K562 (cell line): ENCODE results near the gene PMF1. TPM values are rescaled to one million over a fixed set of nuclear protein-coding genes. Genes with fewer than 3 reads are reported as not detected.

ENCODE experiments used
- BCOR ChIP-seq: fragments of 450-650 bp; IDR thresholded peaks from 2 replicates; pipeline ENCODE4 v1.6.1; 2016
- CBFA2T2 ChIP-seq: fragments of 450-650 bp; conservative IDR thresholded peaks from 2 replicates; pipeline ENCODE4 v1.6.1; 2017; ENCODE audit warnings: mild to moderate bottlenecking
- CBFA2T3 ChIP-seq: fragments of 450-650 bp; IDR thresholded peaks from 2 replicates; pipeline ENCODE4 v1.6.1; 2017
- DDX20 ChIP-seq: fragments of 450-650 bp; IDR thresholded peaks from 2 replicates; pipeline ENCODE4 v1.6.1; 2016; ENCODE audit warnings: missing genetic modification characterization, low read depth, mild to moderate bottlenecking, missing compliant biosample characterization, moderate library complexity
- ELF2 ChIP-seq: fragments of 250-450 bp; sonication (Bioruptor Pico); IDR thresholded peaks from 2 replicates; pipeline ENCODE4 v1.5.0; 2021; ENCODE audit warnings: mild to moderate bottlenecking
- FOS ChIP-seq: IDR thresholded peaks from 3 replicates; pipeline ENCODE4 v1.6.1; 2011; ENCODE audit not compliant: insufficient read length; ENCODE audit errors: extremely low read depth
- FOXJ3 ChIP-seq: sonication (generic); formaldehyde crosslinking; IDR thresholded peaks from 2 replicates; pipeline ENCODE4 v1.4.0; 2020; ENCODE audit warnings: mild to moderate bottlenecking, missing genetic modification reagents
- GABPB1 ChIP-seq: sonication (generic); formaldehyde crosslinking; IDR thresholded peaks from 2 replicates; pipeline ENCODE4 v1.8.0; 2022; ENCODE audit warnings: mild to moderate bottlenecking, missing genetic modification reagents
- GTF2E2 ChIP-seq: fragments of 200-800 bp; sonication (Bioruptor generic); IDR thresholded peaks from 2 replicates; pipeline ENCODE4 v1.6.1; 2016; ENCODE audit warnings: missing genetic modification characterization, missing compliant biosample characterization
- KDM1A ChIP-seq, 2 experiments: fragments of 450-650 bp; IDR thresholded peaks; 2 replicates each; pipeline ENCODE4 v1.6.1; 2016; ENCODE audit warnings: mild to moderate bottlenecking in 2 of 2
- MAFF ChIP-seq: IDR thresholded peaks from 2 replicates; pipeline ENCODE4 v1.6.1; 2012; ENCODE audit warnings: low read length, improper control_type of control experiment
- MAFK ChIP-seq: IDR thresholded peaks from 2 replicates; pipeline ENCODE4 v1.6.1; 2011; ENCODE audit warnings: low read length, improper control_type of control experiment
- MXI1 ChIP-seq: IDR thresholded peaks from 2 replicates; pipeline ENCODE4 v1.6.1; 2011; ENCODE audit warnings: low read depth, mild to moderate bottlenecking, improper control_type of control experiment, low read length
- RBM25 ChIP-seq: fragments of 200-400 bp; formaldehyde crosslinking; IDR thresholded peaks from 2 replicates; pipeline ENCODE4 v1.6.1; 2018; ENCODE audit warnings: low read length, low read depth, moderate library complexity; ENCODE audit not compliant: severe bottlenecking
- RFX1 ChIP-seq: fragments of 450-650 bp; IDR thresholded peaks from 2 replicates; pipeline ENCODE4 v1.6.1; 2016; ENCODE audit warnings: mild to moderate bottlenecking, moderate library complexity
- SMAD4 ChIP-seq: fragments of 250-450 bp; sonication (Bioruptor Pico); conservative IDR thresholded peaks from 2 replicates; pipeline ENCODE4 v1.8.0; 2021; ENCODE audit warnings: inconsistent platforms, mild to moderate bottlenecking, moderate library complexity
- SMARCA4 ChIP-seq: fragments of 450-650 bp; IDR thresholded peaks from 2 replicates; pipeline ENCODE4 v1.6.1; 2016
- SMARCB1 ChIP-seq: IDR thresholded peaks from 2 replicates; pipeline ENCODE4 v1.6.1; 2011; ENCODE audit warnings: improper control_type of control experiment, low read depth; ENCODE audit not compliant: insufficient read length
- STAG1 ChIP-seq: sonication (generic); formaldehyde crosslinking; IDR thresholded peaks from 2 replicates; pipeline ENCODE4 v1.5.0; 2020; ENCODE audit warnings: missing genetic modification reagents, borderline replicate concordance
- TCF7L2 ChIP-seq: fragments of 150-350 bp; IDR thresholded peaks from 2 replicates; pipeline ENCODE4 v1.6.1; 2016; ENCODE audit warnings: low read depth, mild to moderate bottlenecking, low read length, moderate library complexity
- TOE1 ChIP-seq, 2 experiments: fragments of 450-650 bp in 1 of 2; sonication (generic) in 1 of 2; formaldehyde crosslinking in 1 of 2; IDR thresholded peaks; 2 replicates each; pipeline versions ENCODE4 v1.7.1 to v1.8.0; 2016 to 2022; ENCODE audit warnings: borderline replicate concordance in 2 of 2, mild to moderate bottlenecking in 2 of 2, antibody characterized with exemption in 1 of 2, inconsistent platforms in 1 of 2, low read depth in 1 of 2, missing genetic modification reagents in 1 of 2, moderate library complexity in 1 of 2
- ZNF124 ChIP-seq: sonication (generic); formaldehyde crosslinking; IDR thresholded peaks from 2 replicates; pipeline ENCODE4 v1.8.1; 2022; ENCODE audit warnings: missing genetic modification reagents
- ZNF311 ChIP-seq: fragments of 250-450 bp; sonication (Bioruptor Pico); IDR thresholded peaks from 2 replicates; pipeline ENCODE4 v1.4.0; 2020; ENCODE audit warnings: mild to moderate bottlenecking, moderate library complexity
- ZNF316 ChIP-seq: fragments of 450-650 bp; IDR thresholded peaks from 2 replicates; pipeline ENCODE4 v1.6.1; 2016
- ZNF347 ChIP-seq: fragments of 450-650 bp; formaldehyde crosslinking; IDR thresholded peaks from 2 replicates; pipeline ENCODE4 v1.4.0; 2020; ENCODE audit warnings: low read depth, mild to moderate bottlenecking, moderate library complexity
- ZNF699 ChIP-seq: fragments of 250-450 bp; sonication (Bioruptor Pico); IDR thresholded peaks from 2 replicates; pipeline ENCODE4 v1.8.0; 2021; ENCODE audit warnings: mild to moderate bottlenecking, moderate library complexity; ENCODE audit not compliant: insufficient replicate concordance
- polyA plus RNA-seq, 8 experiments: library from polyadenylated mRNA; depleted of rRNA in 4 of 8; stranded (reverse) in 5 of 8; unstranded in 3 of 8; fragments of >200 nt; fragmentation: Nextera tagmentation in 2 of 8; fragmentation: Illumina TruSeq in 1 of 8; extraction: Ambion mirVana in 2 of 8; extraction: Trizol in 1 of 8; gene quantifications; 2 replicates each; pipeline versions ENCODE4 v1.2.1 to v1.2.3, GENCODE V29; 2011 to 2014; ENCODE audit warnings: inconsistent platforms in 1 of 8, missing spikeins in 1 of 8
- total RNA-seq, 7 experiments: library from RNA; depleted of rRNA in 6 of 7; stranded (reverse); fragments of >200 nt in 6 of 7; fragmentation: Illumina TruSeq in 2 of 7; extraction: Trizol in 2 of 7; gene quantifications; 2 replicates each; pipeline versions ENCODE4 v1.2.1 to v1.2.3, GENCODE V29; 2011 to 2021; ENCODE audit warnings: low replicate concordance in 1 of 7
- TF ChIP-seq, protein P1 (sequence below): sonication (generic); formaldehyde crosslinking; IDR thresholded peaks from 2 replicates; pipeline ENCODE4 v1.8.0; 2022; ENCODE audit warnings: mild to moderate bottlenecking, missing genetic modification reagents, borderline replicate concordance
- TF ChIP-seq, protein P2 (sequence below): fragments of 250-450 bp; sonication (Bioruptor Pico); IDR thresholded peaks from 2 replicates; pipeline ENCODE4 v1.8.0; 2021; ENCODE audit warnings: moderate library complexity, mild to moderate bottlenecking, inconsistent platforms
- TF ChIP-seq, protein P3 (sequence below): fragments of 250-450 bp; sonication (Bioruptor Pico); IDR thresholded peaks from 2 replicates; pipeline ENCODE4 v1.8.0; 2022; ENCODE audit warnings: moderate library complexity, mild to moderate bottlenecking, inconsistent platforms

Gene PMF1
- total and polyA plus RNA-seq, 9 of the 15 experiments (the other 6 are each of a cell fraction or from before 2014, with no cell fraction given), result 9.4 to 92.9 (median 71.0) TPM

DNA sequence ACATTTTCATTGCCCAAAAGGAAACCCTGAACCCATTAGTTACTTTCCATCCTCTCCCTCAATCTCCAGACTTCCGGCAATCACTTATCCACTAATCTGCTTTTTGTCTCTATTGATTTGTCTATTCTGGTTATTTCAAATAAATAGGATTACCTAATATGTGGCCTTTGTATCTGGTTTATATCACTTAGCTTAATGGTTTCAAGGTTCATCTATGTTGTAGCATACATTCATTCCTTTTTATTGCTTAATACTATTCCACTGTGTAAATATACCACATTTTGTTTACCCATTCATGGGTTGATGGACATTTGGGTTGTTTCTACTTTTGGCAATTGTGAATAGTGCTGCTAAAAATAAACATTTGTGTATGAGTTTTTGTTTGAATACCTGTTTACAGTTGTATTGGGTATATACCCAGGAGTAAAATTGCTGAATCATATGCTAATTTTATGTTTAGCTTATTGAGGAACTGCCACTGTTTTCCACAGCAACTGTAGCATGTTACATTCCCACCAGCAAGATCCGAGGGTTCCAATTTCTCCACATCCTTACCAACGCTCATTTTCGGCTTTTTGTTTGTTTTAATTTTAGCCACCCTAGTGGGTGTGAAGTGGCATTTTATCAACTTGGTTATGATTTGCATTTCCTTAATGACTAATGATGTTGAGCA lies 21.4 kb upstream of the PMF1 start (continued):
- TF ChIP-seq, protein P1, sequence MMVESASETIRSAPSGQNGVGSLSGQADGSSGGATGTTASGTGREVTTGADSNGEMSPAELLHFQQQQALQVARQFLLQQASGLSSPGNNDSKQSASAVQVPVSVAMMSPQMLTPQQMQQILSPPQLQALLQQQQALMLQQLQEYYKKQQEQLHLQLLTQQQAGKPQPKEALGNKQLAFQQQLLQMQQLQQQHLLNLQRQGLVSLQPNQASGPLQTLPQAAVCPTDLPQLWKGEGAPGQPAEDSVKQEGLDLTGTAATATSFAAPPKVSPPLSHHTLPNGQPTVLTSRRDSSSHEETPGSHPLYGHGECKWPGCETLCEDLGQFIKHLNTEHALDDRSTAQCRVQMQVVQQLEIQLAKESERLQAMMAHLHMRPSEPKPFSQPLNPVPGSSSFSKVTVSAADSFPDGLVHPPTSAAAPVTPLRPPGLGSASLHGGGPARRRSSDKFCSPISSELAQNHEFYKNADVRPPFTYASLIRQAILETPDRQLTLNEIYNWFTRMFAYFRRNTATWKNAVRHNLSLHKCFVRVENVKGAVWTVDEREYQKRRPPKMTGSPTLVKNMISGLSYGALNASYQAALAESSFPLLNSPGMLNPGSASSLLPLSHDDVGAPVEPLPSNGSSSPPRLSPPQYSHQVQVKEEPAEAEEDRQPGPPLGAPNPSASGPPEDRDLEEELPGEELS (CRISPR knock-in tag), result no peak
- TF ChIP-seq MAFK (peak; percentile 84), ZNF316 (peak; percentile 95), ZNF699 (no peak), DDX20 (tag) (no peak), FOS (no peak), SMARCA4 (peak; percentile 27; the same call in 1 of the 2 replicates), CBFA2T2 (no peak), FOXJ3 (CRISPR knock-in tag) (no peak), TOE1 (IDR thresholded peaks at IDR 0.05; ENCODE audit: borderline replicate concordance) (no peak), TOE1 (CRISPR knock-in tag; IDR thresholded peaks at IDR 0.05; ENCODE audit: borderline replicate concordance, low read depth) (no peak), MAFF (peak; percentile 93), SMAD4 (CRISPR knock-in tag) (no peak), TCF7L2 (no peak), GABPB1 (CRISPR knock-in tag) (no peak), KDM1A (IDR thresholded peaks at IDR 0.05) (peak in 1 of 2 experiments; percentile 49; a peak in 2 of 4 replicates), ZNF347 (no peak), ZNF124 (no peak), MXI1 (no peak), CBFA2T3 (no peak), RFX1 (0 out of 2 replicates have a peak, but pooled peaks have one; percentile 8), RBM25 (peak; percentile 65), BCOR (peak; percentile 72), ELF2 (CRISPR knock-in tag) (no peak), SMARCB1 (no peak), GTF2E2 (no peak), ZNF311 (CRISPR knock-in tag) (no peak), STAG1 (CRISPR knock-in tag) (no peak)
- TF ChIP-seq, protein P2, sequence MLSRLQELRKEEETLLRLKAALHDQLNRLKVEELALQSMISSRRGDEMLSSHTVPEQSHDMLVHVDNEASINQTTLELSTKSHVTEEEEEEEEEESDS, result no peak
- TF ChIP-seq, protein P3, sequence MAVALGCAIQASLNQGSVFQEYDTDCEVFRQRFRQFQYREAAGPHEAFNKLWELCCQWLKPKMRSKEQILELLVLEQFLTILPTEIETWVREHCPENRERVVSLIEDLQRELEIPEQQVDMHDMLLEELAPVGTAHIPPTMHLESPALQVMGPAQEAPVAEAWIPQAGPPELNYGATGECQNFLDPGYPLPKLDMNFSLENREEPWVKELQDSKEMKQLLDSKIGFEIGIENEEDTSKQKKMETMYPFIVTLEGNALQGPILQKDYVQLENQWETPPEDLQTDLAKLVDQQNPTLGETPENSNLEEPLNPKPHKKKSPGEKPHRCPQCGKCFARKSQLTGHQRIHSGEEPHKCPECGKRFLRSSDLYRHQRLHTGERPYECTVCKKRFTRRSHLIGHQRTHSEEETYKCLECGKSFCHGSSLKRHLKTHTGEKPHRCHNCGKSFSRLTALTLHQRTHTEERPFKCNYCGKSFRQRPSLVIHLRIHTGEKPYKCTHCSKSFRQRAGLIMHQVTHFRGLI (CRISPR knock-in tag), result no peak
